NCI-H748 treated with DMSO at 0.1 percent for 48 hours (cell line): ENCODE data around the gene CARNS1.

Experiments
- DNase-seq: peaks from one replicate; lab custom pipeline; 2025; lab: John Stamatoyannopoulos, UW

The CARNS1 gene

DNA sequence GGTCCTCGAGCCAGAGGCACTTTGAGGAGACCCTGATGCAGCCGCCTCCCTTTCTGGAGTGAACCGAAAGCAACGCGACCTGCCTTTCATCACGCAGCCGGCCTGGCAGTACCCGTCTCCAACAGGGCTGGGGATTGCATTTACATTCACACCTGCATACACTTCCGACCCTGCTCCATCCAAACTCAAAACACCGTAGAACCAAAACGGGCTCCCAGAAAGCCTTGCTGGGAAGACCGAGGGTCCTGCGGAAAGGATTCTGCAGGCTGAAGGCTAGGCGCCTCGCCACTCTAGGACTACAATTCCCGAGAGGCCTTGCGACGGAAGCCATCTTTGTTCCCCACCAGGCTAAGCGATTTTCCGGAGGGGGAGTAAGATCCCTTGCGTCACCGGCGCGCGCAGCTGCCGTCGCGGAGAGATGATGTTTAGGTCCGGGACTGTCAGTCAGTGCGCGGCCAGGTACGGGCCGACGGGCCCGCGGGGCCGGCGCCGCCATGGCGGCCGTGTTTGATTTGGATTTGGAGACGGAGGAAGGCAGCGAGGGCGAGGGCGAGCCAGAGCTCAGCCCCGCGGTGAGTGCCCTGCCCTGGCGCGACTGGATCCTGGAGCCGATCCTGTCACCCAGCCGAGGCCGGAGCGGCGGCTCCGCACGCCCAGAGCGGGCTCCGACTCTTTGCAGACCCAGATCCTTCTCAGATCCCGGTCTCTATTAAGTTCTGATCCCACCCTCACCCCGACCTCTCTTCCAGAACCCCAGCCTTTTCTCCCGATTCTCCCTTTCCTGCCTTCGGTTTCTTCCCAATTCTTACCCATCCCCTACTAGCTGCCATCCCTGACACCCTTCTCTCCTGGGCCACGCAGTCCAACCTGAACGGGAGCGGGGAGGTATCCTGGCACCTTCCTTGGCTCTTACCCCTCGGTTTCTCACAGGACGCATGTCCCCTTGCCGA, 12.8 kb downstream of the CARNS1 start, which contains the start of gene RPS6KB2:
RPS6KB2 (plus strand) TSS at position 443 of the 950 bp plus-strand sequence; CDS start at position 495, 52 bp downstream.
- DNase-seq: peak; percentile 92

DNA sequence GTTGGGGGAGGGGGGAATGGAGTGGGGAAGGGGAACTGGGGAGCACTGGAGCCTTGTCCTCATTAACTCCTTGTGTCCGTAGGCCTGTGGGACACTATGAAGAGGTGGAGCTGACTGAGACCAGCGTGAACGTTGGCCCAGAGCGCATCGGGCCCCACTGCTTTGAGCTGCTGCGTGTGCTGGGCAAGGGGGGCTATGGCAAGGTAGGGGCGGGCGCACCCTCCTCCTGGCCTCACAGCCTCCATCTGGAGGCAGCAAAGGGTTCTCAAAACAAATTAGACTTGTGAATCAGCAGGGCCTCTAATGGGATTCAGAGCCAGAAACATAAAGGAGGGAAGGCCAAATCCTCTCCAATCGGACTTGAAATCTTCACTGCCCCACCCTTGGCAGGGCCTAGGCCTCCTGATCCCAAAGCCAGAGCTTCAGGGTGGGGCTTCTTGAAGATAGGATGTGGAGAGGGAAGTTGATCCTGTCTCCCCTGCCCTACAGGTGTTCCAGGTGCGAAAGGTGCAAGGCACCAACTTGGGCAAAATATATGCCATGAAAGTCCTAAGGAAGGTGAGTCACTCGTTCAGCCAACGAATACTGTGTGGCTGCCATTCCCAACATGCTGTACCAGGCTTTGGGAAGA, 13.7 kb downstream of the CARNS1 start:
- DNase-seq: no peak

DNA sequence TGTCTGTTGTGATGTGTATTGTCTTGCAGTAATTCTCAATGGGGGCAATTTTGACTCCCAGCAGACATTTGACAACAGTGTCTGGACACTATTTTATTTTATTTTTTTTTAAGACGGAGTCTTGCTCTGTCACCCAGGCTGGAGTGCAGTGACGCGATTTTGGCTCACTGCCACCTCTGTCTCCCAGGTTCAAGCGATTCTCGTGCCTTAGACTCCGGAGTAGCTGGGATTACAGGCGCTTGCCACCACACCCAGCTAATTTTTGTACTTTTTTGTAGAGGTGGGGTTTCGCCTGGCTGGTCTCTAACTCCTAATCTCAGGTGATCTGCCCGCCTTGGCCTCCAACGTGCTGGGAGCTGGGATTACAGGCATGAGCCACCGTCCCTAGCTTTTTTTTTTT, 14.2 kb downstream of the CARNS1 start:
- DNase-seq: no peak

DNA sequence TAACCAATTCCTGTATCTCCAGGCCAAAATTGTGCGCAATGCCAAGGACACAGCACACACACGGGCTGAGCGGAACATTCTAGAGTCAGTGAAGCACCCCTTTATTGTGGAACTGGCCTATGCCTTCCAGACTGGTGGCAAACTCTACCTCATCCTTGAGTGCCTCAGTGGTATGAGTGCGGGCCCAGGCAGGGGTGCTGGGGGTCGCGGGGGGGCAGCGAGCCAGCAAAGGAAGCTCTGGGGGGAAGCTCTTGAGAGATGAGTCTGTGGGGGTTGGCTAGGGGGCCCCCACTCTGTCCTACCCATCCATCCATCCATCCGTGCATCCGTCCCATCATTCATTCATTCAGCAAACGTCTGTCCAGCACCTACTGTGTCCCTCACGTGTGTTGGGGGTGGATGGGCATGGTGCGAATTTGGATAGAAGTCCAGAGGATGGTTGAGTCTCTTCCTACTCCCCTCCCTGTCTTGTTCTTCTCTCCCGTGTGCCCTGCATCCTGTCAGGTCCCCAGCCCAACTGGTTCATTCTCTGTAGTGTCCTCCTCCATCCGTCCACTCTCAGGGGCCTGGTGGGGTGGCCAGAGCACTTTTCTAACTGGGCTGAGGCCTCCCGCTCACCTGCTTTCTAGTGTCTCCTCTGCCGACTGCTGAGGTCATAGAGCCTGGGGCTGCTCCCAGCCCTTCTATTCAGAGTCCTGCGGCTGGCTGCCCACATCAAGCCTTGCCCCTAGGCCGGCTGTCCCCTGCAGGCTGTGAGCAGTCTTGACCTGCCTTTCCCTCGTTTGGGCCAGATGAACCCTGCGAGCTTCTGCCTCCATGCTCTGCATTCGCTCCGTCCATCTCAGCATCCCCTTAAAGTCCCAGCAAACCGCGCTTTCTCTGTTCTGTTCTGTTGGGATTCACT, 16.1 kb downstream of the CARNS1 start:
- no peak for DNase-seq

DNA sequence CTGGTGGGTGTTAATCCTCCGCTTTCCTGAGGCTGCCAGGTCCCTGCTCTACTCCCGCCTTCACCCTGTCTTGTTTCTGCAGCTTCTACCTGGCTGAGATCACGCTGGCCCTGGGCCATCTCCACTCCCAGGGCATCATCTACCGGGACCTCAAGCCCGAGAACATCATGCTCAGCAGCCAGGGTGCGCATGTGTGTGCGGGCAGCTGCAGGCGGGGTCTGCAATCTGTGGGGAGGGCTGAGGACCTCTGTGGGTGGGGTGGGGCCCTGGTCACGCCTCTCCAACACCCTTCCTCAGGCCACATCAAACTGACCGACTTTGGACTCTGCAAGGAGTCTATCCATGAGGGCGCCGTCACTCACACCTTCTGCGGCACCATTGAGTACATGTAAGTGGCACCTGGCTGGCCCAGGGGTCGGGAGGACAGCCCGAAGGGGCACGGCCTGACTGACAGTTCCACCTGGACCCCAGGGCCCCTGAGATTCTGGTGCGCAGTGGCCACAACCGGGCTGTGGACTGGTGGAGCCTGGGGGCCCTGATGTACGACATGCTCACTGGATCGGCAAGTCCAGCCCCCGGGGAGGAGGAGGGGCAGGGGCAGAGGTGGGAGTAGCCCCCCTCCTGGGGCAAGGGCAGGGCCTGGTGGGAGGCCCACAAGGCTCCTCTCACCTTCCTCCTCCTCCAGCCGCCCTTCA, 17.3 kb downstream of the CARNS1 start:
- no peak for DNase-seq

DNA sequence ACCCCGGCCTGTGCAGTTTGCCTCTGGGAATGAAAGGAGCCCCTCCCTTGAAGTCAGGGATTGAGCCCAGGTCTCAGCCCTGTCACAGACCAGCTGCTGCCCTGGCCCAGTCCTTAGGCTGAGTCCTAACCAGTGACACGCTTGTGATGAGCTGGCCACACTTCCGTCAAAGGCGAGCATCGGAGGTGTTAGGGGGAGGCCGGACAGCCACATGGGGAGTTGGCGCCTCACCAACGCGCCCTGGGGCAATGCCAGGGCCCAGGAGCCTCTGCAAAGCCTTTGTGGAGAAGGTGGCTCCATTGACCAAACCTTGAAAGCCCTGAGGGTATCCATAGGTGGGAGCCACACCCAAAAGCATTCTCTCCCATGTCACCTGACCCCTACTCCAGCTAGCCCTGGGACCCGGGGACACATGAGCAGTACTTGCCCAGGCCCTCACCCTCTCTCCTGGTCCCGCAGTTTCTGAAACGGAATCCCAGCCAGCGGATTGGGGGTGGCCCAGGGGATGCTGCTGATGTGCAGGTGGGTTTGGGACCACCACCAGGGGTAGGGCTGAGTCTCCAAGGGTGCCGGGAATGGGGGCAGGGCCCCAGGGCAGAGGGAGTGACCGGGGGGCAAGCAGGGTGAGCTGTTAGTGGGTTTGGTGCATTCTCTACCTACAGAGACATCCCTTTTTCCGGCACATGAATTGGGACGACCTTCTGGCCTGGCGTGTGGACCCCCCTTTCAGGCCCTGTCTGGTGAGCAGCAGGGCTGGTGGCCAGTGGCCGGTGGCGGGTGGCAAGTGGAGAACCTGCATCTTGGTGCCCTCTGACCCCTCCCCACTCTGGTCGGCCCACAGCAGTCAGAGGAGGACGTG, 18.3 kb downstream of the CARNS1 start:
- DNase-seq: no peak

DNA sequence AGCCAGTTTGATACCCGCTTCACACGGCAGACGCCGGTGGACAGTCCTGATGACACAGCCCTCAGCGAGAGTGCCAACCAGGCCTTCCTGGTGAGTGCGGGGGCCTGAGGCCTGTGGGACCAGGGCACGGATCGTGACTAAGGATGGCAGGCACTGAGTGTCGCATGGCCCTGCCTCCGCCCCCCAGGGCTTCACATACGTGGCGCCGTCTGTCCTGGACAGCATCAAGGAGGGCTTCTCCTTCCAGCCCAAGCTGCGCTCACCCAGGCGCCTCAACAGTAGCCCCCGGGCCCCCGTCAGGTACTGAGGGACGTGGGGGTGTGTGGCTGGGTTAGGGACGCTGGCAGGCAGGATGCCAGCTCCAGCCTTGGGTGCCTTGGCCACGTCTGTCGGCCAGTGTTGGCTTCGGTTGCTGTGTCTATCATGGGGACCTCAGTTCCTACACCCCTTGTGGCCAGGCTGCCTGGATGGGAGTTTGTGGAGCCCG, 19.0 kb downstream of the CARNS1 start:
- no peak for DNase-seq

DNA sequence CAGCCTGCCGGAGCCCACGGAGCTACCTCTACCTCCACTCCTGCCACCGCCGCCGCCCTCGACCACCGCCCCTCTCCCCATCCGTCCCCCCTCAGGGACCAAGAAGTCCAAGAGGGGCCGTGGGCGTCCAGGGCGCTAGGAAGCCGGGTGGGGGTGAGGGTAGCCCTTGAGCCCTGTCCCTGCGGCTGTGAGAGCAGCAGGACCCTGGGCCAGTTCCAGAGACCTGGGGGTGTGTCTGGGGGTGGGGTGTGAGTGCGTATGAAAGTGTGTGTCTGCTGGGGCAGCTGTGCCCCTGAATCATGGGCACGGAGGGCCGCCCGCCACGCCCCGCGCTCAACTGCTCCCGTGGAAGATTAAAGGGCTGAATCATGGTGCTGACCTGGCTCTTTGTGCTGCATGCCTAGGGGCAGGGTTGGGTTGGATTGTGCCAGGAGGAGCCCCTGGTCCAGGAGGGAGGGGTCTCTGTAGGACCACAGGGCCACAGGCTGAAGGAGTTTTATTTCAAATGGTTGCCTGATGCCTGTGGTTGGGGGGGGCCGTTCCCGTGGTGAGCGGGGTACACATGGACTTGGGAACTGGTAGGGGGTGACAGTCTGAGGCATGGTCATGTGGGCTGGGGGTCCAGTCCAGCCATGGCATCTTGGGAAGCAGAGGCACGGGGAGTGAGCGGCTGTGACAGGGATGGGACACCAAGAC, 19.7 kb downstream of the CARNS1 start:
- no peak for DNase-seq

DNA sequence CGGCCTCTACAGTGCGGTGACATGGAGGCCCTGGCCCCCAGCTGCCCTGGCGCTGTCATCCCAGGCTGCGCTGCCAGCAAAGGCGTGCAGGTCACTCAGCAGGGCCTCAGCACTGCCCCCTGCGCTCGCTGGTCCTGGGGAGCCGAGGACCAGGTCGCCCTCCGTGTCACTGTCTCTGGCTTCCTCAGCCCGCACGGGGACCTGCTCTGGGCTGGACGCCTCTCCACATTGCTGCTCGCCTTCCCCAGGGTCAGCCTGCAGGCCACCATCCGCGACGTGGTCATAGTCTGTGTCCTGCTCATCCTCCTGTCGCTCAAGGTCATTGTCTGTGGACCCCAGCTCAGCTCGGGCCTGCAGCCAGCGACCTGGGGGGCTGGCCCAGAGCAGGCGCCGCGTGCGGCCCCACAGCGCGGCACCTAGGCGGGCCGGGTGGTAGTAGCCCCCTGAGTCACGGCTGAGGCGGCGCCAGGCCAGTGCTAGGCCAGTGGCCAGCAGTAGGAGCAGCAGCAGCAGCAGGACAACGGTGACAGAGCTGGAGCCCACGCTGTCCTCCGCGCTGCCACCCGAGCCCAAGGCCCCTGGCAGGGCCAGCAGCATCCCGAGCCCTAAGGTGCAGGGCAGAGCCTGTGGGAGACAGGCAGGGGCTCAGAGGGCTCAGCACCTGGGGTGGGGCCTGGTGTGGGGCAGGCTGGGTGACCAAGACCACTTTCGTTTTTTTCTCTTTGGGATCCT, 20.4 kb downstream of the CARNS1 start:
- DNase-seq: no peak

DNA sequence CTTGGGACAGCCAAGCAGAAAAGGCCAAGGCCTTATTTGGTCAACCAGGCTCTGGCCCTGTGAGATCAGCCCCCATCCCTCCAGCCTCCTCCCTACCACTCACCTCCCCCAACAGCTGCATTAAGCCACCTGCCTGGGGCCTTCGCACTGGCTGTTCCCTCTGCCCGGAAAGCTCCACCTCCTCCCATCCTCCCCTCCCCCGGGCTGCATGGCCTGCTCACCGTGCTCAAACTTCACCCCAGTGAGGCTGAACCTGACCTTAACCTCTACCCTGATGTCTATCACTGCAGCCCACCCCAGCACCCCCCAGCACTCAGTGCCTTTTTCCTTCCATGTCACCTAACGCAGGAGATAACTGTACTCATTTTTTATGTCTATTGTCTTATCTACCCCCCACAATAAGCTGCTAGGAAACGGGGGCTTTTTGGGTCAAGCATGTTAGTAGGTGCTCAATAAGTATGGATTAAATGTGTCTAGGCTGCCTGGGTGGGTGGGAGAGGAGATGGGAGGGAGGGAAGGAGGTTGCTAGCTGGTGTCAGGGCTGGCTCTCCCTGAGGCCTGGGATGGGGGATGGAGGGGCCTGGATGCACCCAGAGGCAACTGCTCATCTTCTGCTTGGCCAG, 21.1 kb downstream of the CARNS1 start:
- no peak for DNase-seq

DNA sequence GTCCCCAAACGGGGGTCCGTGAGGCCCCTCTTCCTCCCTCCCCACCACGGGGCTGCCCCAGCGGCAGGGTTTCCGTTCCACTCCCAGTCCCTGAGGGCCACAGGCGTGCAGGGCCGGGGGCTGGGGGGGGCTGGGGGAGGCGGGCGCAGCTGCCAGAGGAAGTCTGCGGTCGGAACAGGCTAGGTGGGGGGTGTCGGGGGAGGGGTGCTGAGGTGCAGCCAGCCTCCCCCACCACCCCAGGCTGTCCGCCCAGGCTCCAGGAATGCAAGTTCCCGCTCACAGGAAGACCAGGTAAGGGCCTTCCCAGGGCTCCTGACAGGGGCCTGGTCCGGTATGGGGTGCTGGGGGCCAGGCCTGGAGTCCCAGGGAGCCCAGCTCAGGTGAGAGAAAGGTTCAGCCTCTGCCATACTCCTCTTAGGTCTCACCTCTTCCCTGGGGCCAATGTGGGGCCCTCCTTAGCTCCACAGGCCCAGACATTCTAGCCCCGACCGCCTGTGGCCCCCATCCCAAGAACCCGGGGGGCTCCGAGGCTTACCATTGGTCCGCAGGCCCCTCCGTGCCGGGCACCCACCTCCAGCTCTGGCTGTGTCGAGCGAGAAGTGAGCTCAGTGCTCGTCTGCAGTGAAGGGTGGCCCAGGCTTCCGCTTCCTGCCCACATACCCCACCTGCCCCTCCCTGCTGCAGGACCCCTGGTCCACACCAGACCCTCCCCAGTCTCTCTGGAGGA, 21.8 kb downstream of the CARNS1 start, which contains the start of gene PTPRCAP:
PTPRCAP (minus strand) TSS at position 601 of the 727 bp plus-strand sequence; CDS start at position 538, 63 bp downstream.
- DNase-seq: no peak

DNA sequence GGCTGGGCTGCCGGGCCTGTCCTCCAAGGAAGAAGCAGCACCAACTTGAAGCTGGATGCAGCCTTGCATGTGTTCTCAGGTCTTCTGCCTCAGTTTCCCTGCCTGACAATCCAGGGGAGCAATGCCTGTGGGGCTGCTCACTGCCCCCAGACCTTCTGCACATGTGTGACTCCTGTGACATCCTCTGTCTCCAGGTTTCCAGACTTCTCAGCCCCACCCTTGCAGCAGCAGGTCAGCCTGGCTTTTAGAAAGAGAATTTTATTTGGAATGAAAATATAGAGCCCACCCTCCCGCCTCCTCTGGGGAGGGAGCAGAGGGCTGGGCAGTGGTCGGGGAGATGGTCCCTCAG, 22.3 kb downstream of the CARNS1 start:
- no peak for DNase-seq

DNA sequence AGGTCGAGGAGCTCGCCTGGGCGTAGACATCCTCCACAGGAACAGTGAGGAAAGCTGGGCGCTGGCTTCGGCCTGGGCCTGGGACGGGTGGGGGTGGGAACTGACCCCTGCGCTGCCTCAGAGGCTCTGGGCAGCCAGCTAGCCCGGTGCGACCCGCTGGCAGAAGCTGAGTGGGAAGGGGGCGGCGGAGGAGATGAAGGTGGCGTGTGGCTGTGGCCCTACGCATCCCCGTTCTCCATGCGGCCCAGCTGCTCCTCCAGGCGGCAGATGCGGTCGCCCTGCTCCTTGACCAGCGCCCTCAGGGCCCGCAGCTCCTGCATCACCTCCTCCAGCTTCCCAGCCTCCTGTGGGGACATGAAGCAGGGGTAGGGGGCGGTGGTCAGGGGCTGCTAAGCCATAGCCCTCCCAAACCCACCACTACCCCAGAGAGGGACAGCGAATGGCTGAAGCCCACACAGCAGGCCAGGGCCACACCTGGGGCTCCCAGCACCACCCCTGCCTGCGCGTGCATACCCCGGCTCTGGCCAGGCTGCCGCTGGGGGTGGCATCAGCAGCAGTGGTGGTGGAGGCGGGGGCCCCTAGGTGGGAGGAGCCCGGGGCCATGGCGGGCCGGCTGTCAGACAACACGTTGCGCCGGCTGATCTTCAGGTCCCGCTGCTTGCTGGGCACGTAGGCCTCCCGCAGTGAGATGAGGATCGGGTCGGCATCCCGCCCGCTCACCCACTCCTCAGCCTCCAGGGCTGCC, 22.9 kb downstream of the CARNS1 start:
- no peak for DNase-seq

DNA sequence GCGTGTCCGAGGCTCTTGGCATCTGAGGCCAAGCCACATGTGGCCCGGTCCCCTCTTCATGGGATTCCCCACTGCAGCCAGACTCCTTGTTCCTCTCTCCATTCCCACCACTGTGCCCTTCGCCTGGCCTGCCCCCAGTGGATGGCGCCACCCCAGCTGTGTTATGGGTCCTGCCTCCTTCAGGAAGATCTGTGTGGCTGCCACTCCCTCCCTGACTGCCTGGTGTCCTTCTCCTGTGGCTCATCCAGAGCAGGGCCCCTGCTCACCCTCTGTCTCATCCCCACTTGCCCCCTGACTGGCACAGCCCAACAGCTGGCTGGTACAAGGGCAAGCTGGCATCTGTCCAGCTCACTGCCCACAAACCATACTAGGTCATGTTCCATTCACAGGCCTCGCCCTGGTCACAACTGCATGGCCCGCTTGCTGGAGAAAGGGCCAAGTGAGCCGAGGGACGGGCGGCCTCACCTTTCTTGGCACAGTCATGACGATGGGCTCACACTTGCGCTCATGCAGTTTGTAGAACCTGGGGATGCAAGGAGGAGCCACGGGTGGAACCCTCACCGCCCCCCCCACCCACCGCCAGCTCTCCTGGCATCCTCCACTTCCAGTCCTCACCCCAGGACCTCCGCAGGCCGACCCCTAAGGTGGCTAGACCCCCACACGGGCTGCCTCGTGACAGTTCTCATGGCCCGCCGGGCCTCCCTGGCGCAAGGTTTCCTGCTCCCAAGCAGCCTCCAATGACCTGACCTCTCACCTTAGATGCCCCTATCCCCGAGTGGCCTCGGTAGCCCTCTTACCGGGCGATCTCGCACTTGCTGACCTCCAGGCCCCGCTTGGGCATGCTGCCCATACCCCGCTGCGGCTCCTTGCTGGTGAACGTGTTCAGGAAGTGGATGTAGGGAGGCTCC, 24.1 kb downstream of the CARNS1 start:
- DNase-seq: no peak

DNA sequence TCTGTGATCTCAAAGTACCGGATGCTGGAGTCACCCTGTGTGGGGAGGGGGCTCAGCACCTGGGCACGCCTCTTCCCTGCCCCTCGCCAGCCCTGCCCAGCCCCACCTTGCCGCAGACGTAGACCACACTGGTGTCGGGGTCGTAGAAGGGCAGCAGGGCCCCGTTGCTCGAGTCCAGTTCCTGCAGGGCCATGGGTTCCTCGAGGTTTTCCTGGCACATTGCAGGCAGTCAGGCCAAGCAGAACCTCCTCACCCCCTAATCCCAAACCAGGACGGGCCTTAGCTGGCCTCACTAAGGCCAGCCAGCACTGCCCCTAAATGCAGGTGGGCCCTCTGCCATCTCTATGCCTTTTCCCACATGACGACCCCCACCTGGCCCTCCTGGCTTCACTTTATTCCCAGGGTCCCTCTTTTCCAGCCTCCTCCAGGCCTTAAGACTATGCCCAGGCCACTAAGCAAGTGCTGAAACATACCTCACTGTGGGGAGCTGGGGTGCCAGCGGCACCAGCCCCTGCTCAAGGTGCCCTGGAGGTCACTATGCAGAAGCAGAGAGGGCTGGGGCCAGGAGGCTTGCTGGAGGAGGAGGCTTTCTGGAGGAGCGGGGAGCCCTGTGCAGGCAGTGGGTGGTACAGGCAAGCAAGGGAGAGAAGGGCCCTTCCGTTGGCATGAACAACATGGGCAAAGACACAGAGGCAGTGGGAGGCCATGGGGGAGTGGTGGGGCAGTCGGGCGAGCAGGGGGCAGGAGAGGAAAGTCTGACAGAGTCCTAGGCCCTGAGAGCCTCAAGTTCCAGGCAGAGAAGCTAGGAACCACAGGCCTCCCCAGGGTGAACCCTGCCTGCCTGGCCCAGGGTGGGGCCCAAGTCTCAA, 25.0 kb downstream of the CARNS1 start:
- DNase-seq: no peak
